ENCODE measurements around the gene GAB2. TPM values are rescaled to one million over a fixed set of nuclear protein-coding genes. Genes with fewer than 3 reads are reported as not detected.
"Not testable (repeated sequence)": the region's sequence is repeated elsewhere in the genome, so short reads cannot be mapped to it uniquely, and the experiment has no call there.

The GAB2 gene
- total and polyA plus RNA-seq, 8 donors, result 18.8 to 59.6 (median 19.7) TPM

DNA sequence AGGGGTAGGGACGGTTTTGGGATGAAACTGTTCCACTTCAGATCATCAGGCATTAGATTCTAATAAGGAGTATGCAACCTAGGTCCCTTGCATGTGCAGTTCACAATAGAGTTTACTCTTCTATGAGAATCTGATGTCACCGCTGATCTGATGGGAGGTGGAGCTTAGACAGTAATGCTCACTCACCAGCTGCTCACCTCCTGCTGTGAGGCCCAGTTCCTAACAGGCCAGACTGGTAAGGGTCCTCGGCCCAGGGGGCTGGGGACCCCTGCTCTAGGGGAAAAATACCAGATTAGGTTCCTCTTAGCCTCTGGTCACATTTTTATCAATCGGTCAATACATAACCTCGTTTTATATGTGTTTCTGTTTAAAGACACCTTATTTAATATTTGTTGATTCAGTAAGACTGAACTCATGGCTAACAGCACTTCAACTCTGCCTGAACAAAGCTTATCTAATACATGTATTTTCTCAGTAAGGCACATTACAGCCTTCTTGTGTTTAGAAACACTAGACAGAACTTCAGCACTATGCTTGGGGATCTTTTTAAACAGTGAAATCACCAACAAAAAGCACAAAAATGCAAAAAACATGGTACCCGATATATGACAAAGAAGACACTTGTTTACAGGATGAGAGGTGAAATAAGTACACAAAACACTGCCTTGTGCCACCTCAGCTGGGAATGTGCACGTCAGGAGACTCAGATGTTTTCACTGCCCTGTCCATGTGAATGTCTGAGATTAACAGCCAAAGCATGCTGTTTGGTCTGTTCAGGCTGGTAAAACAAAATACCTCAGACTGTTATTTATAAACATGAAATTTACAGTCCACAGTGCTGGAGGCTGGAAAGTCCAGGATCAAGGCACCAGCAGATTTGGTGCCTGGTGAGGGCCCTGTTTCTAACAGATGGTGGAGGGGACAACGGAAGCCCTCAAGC, 121.4 kb downstream of the GAB2 start:
- H3K36me3 ChIP-seq, result no peaks in the 10 kb centered on the region
- DNase-seq (no peak), ATAC-seq (no peak)
- H3K4me3 ChIP-seq, result no peak overlapping the region
- no peaks in the 10 kb centered on the region for H3K27me3 ChIP-seq
- H3K9me3 ChIP-seq, result no peaks in the 10 kb centered on the region
- H3K27ac ChIP-seq, result peak overlapping the region in 1 of 2 donors; percentile 24
- intact Hi-C loops (cut with DNase I), result no loop called here
- TF ChIP-seq, protein P1, sequence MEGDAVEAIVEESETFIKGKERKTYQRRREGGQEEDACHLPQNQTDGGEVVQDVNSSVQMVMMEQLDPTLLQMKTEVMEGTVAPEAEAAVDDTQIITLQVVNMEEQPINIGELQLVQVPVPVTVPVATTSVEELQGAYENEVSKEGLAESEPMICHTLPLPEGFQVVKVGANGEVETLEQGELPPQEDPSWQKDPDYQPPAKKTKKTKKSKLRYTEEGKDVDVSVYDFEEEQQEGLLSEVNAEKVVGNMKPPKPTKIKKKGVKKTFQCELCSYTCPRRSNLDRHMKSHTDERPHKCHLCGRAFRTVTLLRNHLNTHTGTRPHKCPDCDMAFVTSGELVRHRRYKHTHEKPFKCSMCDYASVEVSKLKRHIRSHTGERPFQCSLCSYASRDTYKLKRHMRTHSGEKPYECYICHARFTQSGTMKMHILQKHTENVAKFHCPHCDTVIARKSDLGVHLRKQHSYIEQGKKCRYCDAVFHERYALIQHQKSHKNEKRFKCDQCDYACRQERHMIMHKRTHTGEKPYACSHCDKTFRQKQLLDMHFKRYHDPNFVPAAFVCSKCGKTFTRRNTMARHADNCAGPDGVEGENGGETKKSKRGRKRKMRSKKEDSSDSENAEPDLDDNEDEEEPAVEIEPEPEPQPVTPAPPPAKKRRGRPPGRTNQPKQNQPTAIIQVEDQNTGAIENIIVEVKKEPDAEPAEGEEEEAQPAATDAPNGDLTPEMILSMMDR (IDR thresholded peaks at IDR 0.05), result no peak
- peaks cover 0 to 55% of the 10 kb centered on the region in 2 donors for H3K4me1 ChIP-seq

- peaks cover 0 to 64% of the 10 kb centered on the region in 2 donors for H3K4me1 ChIP-seq
- DNase-seq (no peak), ATAC-seq (peak; percentile 60)
- intact Hi-C loops (cut with DNase I), result no loop called here
- no peaks in the 10 kb centered on the region for H3K27me3 ChIP-seq
- H3K27ac ChIP-seq, result peak overlapping the region in 1 of 2 donors; percentile 21
- H3K4me3 ChIP-seq, result no peak overlapping the region
- H3K36me3 ChIP-seq, result no peaks in the 10 kb centered on the region
- TF ChIP-seq, protein P1 (IDR thresholded peaks at IDR 0.05), result no peak
- no peaks in the 10 kb centered on the region for H3K9me3 ChIP-seq
These were observed 122.3 kb downstream of the GAB2 start for GRCh38 chr11:78295347-78295746.

- Histone ChIP-seq H3K27ac (peak overlapping the region in 1 of 2 donors; percentile 93), H3K4me1 (peaks cover 0 to 73% of the 10 kb centered on the region in 2 donors)
- ATAC-seq; H3K4me3 ChIP-seq; H3K9me3 ChIP-seq; H3K27me3 ChIP-seq; DNase-seq; H3K36me3 ChIP-seq; intact Hi-C loops (cut with DNase I): not testable (repeated sequence)
These were observed 123.5 kb downstream of the GAB2 start for GRCh38 chr11:78294100-78294499.

DNA sequence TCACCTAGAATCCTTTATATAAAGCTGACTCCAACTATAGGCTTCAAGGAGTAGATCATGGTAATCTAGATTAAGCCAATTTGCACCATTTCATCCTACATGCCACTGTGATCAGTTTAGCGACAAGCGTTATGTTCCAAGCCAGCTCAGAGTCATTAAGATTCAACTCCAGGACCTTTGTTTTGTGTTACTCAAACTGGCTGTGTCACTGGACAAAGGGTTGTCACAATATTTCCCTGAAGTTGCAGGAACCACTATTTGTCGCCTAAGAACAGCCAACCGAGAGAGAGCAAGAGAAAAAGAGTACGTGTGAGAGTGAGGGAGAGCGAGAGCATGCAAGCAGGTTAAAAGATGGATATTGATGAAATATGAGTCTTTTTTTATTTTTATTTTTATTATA, 124.1 kb downstream of the GAB2 start:
- Histone ChIP-seq H3K27me3 (no peaks in the 10 kb centered on the region), H3K9me3 (peaks cover 0 to 2% of the 10 kb centered on the region in 2 donors), H3K27ac (peak overlapping the region in 1 of 2 donors; percentile 93), H3K4me1 (peaks cover 0 to 74% of the 10 kb centered on the region in 2 donors), H3K4me3 (no peak overlapping the region), H3K36me3 (no peaks in the 10 kb centered on the region)
- DNase-seq (no peak), ATAC-seq (no peak)
- TF ChIP-seq, protein P1 (IDR thresholded peaks at IDR 0.05), result no peak
- intact Hi-C loops (cut with DNase I), result no loop called here

- no peaks in the 10 kb centered on the region for H3K27me3 ChIP-seq
- peaks cover 0 to 2% of the 10 kb centered on the region in 2 donors for H3K9me3 ChIP-seq
- intact Hi-C loops (cut with DNase I), result no loop called here
- TF ChIP-seq, protein P1 (IDR thresholded peaks at IDR 0.05), result no peak
- no peak for DNase-seq
- ATAC-seq, result peak; percentile 34
- peaks cover 0 to 72% of the 10 kb centered on the region in 2 donors for H3K4me1 ChIP-seq
- H3K27ac ChIP-seq, result peak overlapping the region; percentile 78 to 93
- H3K4me3 ChIP-seq, result no peak overlapping the region
- H3K36me3 ChIP-seq, result no peaks in the 10 kb centered on the region
These were observed 125.4 kb downstream of the GAB2 start for GRCh38 chr11:78292109-78292803.

Measured in left lung (tissue), 10 donors.